ENCODE measurements around the gene NINJ1.

Gene NINJ1

DNA sequence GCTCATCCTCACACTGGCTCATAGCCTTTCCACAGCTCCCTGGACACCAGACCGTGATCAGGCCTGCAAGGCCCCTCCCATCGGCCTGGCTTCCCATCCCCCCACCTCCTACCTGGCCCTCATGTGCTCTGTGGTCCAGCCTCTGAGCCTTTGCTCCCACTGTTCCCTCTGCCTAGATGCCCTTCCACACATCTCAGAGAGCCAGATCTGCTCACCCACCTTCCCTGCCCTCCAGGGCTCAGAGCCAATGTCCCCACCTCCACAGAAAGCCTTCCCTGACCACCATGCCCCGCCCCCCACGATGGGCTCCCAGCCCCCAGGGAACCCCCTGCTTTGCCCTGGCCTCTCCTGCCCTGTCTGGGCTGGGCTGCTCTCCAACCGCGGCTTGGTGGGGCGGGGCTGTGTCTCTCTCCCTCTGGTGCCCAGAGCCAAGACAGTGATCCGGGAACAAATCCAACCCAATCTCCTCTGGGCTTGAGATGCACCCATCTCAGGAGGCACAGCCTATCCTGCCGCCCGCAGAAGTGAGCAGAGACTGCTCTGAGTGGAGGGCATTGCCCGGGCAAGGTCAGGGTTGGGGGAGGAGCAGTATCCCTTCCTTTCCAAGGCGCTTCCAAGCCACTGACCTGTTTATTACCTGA is 1.6 kb downstream of the NINJ1 start:
- DNase-seq = peak; percentile 31

DNA sequence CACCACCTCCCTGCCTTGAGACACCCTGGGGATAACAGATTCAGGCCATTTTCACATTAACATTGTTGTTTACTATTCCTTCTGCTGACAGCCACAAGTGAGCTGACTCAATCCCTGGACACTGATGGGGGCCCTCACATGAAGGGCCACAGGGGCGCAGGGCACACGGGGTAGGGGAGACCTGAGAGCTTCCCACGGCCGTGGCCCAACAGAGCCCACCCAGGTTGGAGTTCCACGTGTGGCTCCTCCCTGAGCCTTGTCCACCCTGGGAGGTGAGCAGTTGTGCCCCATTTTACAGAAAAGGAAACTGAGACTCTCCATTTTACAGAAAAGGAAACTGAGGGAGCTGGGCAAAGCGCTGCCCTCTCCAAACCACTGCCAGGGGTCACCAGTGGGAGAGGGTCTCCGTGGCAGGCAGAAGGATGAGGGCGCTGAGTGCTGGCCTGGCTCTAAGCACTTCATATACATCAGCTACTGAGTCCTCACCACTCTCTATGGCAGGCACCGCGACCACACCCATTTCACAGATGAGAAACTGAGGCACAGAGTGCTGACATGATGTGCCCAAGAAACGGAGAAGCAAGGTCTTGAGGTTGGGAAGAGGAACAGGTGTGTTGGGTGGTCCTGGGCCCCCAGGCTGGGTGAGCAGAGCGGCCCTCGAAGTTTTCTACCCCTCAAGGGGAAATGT is 2.3 kb downstream of the NINJ1 start:
- DNase-seq = no peak

DNA sequence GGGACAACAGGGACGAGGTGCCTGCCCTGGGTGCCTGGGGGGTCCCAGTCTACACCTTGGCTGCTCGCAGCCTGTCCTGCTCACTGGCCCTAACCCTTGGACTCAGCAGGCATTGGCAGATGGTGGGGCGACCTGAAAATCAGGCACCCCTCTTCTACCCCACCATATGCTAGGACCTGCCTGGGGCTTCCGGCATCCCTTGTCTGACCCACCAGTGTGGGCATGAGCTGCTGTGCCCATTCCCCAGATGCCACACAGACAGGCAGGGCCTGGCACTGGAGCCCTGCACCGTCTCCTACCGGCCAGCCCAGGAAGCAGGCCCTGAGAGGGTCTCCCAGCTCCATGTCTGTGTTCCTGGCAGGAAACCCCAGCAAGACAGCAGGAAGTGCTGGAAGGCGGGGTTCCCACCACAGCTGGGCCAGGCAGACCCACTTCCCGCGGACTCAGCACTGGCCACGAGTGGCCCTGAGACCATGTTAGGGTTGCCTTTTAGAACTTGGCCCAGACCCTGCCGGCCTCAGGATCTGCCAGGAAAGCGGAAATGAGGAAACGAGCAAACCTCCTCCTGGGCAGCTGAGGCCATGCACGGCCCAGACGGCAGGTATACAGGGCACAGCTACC is 3.1 kb downstream of the NINJ1 start:
- DNase-seq = no peak

DNA sequence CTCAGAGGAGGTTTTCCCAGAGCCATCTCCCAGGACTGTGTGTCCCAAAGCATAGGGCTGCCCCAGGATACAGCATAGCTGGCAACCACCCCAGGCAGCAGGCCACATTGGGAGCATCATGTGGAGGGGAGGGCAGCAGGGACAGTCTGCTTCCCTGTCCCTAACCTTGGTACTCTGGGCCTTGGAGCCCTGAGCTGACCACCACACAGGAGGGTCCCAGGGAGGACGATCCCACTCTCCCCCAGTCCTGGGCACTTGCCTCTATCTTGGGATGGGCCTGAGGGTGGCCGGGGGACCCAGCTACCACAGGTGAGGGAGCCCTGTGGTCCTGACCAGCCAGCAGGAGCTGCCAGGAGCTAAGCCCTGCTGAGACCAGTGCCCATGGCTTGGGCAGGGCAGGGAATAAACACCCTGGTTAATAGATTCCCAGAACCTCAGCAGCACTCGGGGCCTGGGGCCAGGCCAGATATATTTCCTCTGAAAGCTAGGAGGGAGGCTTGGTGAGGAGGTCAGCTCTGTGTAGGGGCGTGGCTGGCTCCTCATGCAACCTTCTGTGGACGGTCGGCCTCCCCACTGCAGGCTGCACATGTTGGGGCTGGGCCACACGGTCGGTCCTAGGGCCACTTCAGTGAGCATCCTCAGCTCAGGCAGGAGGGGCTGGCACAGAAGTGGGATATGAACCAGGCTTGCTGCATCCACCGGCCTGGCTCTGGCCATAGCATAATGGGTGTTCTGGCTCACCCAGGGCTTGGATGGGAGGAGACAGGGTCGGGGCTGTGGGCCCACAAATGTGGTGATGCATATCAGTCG is 4.2 kb downstream of the NINJ1 start:
- no peak for DNase-seq

DNA sequence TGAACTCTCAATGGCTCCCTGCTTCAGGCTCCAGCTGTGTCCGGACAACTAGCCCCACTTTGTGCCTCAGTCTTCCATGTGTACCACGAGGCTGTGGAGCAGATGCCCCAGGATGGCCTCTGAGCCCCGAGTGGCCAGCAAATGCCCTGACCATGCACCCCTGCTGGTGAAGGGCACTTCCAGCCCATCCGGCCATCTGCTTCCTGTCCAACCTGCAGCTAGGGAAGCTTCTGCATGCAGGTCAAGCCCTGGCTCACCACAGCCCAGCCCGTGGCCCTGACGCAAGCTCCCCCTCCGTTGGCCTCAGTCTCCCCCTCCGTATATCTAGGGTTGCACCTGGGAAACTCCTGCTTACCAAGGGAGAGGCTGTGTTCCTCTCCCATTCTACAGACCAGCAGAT is 4.8 kb downstream of the NINJ1 start:
- DNase-seq = no peak

DNA sequence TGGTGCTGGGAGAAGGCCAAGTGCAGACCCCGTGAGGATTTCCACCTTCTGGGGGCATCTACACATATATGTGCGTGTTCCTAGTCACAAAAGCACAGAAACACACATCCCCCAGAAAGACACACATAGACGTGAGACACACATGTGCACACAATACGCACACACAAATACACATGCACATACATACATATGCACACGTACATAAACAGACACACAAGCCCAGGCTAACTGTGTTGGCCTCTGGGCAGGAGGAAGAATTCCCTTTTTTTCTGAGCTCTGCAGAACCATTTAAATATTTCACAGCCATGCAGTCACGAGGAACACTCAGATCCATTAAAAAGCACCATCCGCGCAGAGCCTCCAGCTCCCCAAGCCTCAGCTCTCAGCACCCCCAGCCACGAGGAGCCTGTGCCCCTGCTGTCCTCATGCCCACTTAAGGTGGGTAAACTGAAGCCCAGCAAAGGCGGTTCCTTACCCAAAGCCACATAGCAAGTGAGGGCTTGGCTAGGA is 5.3 kb downstream of the NINJ1 start:
- DNase-seq = no peak

DNA sequence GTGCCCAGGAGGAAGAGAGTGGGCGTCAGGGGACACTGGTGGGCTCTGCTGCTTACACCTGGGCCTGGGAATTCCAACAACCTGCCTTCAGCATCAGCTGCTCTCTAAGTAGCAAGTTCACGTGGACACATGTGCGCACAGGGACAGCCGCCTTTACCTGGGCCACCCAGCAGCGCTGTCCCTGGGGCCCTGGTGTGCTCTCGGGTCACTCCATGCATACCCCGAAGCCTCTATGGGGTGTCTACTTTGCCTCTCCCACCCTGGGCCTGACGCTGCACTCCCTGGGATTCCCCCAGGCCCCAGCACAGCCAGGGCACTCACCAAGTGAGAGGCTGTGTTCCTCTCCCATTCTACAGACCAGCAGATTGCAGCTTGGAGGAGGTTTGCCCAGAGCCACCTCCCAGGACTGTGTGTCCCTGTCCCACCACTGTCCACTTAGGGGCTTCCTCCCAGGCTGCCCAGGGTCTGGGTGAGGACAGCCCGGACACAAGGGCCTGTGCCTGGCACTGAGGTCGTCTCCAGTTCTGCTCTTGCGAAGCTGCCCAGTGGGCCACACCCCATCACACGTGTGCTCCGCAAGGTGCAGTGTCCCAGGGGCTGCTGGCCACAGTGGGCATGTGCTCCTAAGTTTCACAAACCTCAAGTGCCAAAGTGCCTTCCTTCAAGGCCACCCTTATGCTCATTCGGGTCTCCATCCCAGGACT is 5.9 kb downstream of the NINJ1 start:
- no peak for DNase-seq

DNA sequence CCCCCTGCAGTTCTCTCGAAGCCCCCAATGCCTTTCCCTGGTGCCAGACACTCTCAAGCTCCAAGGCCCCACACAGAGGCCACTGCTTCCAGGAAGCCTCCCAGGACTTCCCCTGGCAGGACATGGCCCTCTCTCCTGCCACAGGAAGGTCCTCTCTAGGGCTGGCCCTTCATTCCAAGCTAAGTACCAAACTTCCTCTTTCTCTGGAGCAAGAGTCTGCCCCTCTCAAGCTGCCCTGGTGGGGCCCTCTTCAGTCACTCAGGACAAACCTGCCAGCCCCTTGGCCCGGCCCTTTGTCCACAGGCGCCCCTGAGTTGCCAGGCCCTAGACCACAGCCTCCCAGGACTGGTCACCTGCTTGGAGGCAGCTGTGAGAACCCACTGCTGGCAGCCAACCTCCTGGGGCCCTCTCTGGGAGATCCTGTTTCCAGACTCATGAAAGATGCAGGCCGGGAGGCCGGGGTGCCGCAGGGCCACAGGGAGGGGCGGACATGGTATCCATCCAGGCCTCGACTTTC is 6.6 kb downstream of the NINJ1 start:
- no peak for DNase-seq

DNA sequence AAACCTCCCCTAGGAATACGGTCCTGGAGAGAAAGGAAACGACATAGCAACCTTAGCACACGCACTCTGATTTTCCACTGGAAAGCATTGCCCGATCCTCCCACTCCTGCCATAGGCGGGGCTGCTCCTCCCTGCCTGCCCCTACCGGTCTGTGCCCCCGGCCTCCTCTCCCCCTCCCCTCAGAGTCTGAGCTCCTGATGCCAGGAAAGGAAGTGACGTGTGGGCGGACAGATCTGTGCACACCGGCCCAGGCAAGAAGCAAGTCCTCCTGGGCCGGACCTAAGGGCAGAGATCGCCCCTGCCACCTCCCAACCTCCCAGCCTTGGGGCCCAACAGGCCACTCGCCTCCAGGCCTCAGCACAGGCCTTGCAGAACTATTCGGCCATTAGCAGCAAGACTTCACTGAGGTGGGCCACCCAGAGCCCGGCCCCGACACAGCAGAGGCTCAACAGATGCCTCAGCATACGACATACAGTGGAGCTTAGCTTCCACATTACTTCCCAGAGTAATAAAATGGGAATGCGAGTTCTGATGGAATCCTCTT is 7.2 kb downstream of the NINJ1 start:
- DNase-seq = no peak

DNA sequence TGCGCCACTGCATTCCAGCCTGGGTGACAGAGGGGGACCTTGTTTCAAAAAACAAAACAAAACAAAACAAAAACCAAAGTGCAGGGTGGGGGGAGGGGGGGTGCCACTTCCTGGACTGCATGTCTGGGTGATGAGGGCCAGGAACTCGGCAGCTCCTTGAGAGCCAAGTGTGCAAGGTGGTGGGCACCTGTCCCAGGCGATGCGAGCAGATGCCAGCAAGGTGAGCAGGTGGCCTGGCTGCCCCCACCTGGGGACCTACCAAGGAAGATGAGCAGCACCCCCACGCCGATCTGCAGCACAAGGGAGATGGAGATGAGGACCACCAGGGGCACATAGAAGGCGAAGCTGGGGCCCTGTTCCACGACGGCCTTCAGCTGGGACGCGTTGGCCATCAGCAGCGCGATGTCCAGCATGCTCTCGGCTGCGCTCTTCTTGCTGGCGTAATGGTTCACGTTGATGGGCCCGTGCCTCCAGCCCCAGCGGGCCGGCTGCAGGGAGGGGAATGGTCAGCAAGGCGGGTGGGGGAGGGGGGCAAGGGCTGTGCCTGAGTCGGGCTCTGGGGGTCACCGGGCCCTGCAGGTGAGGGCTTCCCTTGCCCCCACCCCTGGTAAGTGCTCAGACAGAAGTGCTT is 7.8 kb downstream of the NINJ1 start:
- no peak for DNase-seq

DNA sequence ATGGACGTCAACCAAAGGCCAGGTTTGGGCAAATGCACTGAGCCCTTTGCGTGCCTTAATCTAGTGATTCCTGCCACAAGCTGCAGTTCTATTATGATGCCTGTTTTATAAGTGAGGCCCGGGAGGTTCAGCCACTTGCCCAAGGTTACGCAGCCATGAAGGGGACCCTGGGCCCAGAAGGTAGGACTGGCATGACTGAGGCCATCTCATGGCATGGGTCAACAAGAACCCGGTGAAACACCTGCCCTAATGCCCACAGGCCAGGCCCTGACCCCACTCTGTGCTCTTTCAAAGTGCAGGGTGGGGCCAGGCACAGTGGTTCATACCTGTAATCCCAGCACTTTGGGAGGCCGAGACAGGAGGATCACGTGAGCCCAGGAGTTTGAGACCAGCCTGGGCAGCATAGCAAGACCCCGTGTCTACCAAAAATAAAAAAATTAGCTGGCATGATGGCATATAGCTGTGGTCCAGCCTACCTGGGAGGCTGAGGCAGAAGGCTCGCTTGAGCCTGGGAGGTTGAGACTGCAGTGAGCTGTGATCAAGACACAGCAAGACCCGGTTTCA is 8.6 kb downstream of the NINJ1 start:
- no peak for DNase-seq

DNA sequence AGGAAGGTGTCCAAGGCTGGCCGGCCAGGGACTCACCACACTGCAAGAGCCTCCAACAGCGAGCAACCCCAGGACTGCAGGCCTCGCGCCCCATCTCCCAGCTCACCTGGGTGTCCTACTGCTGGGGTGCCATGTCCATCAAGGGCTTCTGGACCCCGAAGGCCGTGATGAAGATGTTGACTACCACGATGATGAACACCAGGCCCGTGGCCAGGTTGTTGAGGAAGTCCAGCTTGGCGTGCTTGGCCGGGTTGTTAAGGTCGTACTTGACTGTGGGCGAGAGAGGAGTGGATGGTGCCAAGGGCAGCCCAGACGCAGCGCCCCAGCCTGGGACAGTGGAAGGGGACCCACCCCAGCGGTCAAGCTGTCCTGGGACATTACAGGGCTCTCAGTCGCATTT is 9.3 kb downstream of the NINJ1 start:
- DNase-seq = no peak

DNA sequence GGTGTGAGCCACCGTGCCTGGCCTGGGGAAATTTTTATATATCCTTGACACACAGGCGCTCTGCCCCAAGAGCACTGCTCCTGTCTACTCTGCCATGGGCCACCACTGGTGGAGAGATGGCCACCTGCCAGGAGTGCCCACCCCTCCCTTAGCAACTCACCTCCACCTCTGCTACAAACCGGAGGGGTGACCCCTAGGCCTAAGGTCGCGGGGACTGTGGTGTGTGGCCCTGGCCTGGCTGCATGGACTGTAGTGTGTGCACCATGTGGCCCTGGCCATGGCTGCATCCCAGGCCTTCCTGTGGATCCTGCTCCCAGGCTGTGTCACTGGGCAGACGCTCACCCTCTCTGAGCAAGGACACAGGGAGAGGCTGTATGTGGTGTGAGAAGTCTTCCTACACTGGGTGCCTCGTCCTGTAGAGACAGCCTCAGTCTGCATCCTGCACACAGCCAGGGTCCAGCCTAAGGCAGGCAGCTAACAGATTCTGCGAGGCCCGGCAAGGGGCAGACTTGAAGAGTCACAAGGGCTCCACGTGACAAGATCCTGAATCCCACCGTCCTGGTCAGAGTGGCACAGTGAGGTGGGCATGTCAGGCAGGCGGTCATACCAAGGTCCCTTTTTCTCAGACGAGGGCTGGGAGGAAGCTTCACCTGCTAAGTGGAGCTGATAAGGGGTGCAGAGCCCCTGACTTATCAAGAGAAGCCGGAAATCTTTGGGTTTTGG is 10.3 kb downstream of the NINJ1 start:
- no peak for DNase-seq

DNA sequence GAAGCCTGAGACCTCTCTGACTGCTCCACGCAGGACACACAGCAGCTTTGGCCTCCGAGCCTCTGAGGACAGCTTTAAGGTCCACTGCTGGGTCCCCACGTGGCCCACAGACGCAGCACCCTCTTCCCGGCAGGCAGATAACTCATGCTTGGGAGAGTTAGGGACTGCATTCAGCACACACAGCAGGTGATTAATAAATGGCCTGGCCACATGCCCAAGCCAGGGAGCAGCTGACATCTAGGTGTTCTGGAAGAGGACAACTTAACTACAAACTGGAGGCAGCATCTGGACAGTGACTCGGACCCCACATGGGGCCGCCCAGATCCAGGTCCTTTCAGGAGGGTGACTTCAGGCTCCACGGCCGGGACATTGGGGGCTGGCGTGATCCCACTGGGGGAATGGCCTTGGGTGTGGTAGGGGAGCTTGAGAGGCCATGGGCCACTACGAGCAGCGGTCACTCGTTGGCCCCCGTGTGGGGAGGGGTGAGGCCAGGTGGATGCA is 11.3 kb downstream of the NINJ1 start:
- peak; percentile 28 for DNase-seq

DNA sequence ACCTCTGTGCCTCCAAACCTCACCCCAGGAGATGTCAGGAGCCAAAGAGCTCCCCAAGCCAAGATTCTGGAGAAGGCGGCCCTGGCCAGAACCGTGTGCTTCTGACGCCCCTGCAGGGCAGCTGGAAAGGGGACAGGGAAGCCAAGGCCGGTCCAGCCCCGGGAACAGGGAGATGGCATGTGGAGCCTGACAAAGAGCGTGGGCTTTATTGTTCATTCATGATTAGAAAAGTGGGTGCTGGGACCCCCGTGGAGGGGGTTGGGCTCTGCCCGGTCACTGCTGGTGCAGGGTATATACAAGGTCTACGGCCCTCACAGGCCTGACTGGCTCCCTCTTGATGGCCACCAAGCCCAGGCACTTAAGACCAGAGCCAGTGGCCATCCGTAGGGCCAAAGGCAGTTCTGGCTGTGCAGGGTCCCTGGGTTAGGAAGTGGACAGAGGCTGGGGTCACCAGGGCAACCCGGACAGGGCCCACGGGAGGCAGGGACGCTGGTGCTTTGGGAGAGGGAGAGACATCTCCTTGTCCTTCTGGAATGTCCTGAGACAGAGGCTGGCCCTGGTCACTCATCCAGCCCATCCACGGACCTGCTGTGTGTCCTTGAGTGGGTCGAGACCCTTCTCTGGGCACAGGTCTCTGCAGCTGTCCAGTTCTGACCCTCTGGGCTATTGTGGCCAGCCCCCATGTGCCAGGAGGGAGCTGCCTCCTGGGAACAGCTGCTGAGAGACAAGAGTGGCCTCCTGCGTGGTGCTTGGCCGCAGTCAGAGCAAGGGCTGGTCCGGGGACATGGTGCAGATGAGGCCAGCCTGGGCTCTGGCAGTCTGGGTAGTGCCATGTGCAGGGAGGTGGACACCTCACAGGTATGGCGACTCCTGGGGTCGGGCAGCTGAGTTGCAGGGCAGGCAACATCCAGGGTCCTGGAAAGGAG is 12.5 kb downstream of the NINJ1 start:
- DNase-seq = no peak

DNA sequence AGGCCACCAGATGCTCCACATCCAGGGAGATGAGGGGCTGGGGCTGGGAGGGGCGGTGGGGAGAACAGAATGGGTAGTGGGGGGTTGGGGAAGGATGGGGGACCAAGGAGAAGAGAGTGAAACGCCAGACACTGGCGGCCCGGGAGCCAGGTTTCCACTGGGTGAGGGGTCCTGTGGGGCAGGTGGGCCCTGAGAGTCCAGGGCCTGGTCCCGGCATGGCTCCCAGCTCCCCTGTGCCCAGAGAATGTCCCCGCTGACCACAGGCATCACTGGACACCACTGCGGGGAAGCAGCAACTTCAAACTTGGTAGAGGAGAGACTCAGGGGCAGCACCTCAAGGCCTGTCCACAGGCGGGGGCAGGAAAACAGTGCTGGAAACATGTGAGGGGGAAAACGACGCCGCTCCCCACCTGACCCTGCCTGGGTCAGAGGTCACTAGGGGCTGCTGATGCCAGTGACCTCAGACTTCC is 13.2 kb downstream of the NINJ1 start:
- DNase-seq = no peak

DNA sequence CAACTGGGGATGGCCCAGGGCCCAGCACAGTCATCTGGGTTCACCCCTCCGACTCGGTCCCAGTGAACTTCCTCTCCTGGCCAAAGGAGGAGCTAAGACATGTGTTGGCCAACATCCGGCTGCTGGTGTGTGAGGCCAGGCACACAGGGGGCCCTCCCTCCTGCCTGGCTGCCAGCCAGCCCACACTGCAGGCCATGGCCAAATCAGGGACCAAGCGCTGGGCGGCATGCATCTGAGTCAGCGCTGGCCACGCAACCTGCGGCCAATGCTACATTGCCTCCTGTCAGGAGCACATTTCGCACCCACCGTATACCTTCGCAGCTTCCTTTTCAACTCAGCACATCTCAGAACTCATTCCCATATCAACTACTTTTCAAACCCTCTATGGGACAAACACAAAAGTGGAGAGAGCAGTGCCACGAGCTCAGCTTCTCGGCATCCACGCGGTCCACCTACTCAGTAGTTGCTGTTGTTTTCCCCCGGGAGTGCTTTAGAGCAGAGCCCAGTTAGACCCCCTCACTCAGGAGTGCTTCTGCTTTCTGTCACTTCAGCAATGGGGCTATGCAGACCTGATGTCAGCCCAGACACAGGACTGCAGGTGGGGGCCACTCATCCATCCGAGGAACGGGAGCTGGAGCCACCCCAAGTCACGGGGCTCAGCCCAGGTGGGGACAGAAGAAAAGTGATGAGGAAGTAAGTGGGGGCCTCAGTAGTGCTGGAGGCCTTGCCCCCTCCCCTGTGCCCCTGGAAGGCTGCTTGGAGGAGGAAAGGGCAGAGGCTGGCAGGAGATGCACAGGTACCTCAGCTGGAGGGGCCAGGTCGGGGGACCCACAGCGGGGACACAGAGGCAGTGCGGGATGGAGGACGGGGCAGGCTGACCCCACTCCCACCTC is 13.9 kb downstream of the NINJ1 start:
- no peak for DNase-seq

DNA sequence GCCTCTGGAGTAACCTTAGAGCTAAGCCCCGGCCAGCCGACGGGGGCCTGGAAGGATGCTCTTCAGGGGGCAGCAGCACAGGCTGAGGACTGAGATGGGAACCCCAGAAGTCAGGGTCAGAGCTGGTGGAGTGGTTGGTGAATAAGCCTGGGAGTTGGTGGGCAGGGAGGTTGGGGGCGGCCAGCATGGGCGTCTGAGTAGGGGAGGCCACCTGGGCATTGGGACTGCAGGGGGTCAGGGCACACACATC is 14.4 kb downstream of the NINJ1 start:
- DNase-seq = no peak

Measured in NCI-H1092 treated with DMSO at 0.1 percent for 48 hours (cell line).